NT2/D1 (cell line): Measurements from ENCODE around the gene SLC45A3.

Source experiments
- YY1 ChIP-seq: IDR thresholded peaks from 2 replicates; pipeline ENCODE4 v1.6.1; 2011; ENCODE audit not compliant: insufficient read length, insufficient read depth
- ZNF274 ChIP-seq: IDR thresholded peaks from 2 replicates; pipeline ENCODE4 v1.6.1; 2011; ENCODE audit warnings: mild to moderate bottlenecking, low read depth, low read length

DNA sequence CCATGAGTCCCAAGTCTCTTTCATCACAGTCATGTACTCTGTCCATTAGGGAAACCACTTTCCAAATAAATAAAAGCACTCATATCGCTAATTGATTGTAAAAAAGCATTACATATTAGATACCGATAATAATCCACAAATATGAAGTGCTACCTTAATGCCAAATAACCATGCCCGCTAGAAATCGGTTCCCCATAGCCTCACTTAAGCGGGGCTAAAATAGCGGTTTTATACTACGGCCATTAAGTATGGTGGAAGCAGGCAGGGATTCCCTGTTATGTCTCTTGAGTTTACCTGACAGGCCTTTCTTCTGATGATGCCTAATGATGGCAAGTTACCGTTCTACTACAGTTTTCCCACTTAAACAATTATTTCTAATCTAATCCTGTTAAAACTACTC, 52.4 kb downstream of the SLC45A3 start:
- no peak for TF ChIP-seq ZNF274
- no peak for TF ChIP-seq YY1
